ENCODE results near the gene ZNF354C.

Gene ZNF354C

GRCh38 chr5:179127136-179128040 is 67.2 kb downstream of the ZNF354C start:
- DNase-seq (ENCODE audit: low spot score): no peak

- DNase-seq (ENCODE audit: low spot score): no peak
These were observed 67.8 kb downstream of the ZNF354C start for GRCh38 chr5:179128041-179128365.

- no peak for DNase-seq (ENCODE audit: low spot score)
These were observed 68.8 kb downstream of the ZNF354C start for GRCh38 chr5:179128976-179129375.

GRCh38 chr5:179129607-179130071 is 69.5 kb downstream of the ZNF354C start:
- no peak for DNase-seq (ENCODE audit: low spot score)

- no peak for DNase-seq (ENCODE audit: low spot score)
These were observed 70.0 kb downstream of the ZNF354C start for GRCh38 chr5:179130101-179130681.

GRCh38 chr5:179131321-179131835 is 71.2 kb downstream of the ZNF354C start:
- DNase-seq (ENCODE audit: low spot score): no peak

GRCh38 chr5:179131886-179132585 is 71.9 kb downstream of the ZNF354C start:
- DNase-seq (ENCODE audit: low spot score): no peak

GRCh38 chr5:179132586-179133355 is 72.6 kb downstream of the ZNF354C start:
- no peak for DNase-seq (ENCODE audit: low spot score)

Data from RKO (cell line).